Pulmonary artery endothelial cell (primary cell): ENCODE results near the gene STX1A. TPM values are rescaled to one million over a fixed set of nuclear protein-coding genes. Genes with fewer than 3 reads are reported as not detected.
"Not testable (repeated sequence)": the region's sequence is repeated elsewhere in the genome, so short reads cannot be mapped to it uniquely, and the experiment has no call there.

Experiments used
- DNase-seq: peaks from one replicate; pipeline ENCODE4 v3.0.0-alpha.2; 2011; ENCODE audit warnings: low read depth, low spot score
- total RNA-seq: library from RNA; depleted of rRNA; stranded (reverse); fragments of >200 nt; gene quantifications from 2 replicates; pipeline ENCODE4 v1.2.3, GENCODE V29; 2014

The STX1A gene
- total RNA-seq, 1 donor from 2014 or later, result 23.5 TPM

GRCh38 chr7:73683788-73684693 lies 35.4 kb downstream of the STX1A start:
- no peak for DNase-seq

GRCh38 chr7:73683056-73683787 lies 36.2 kb downstream of the STX1A start, which contains the start of the genes BUD23 and DNAJC30:
BUD23 (plus strand) TSS chr7:73683597; CDS start chr7:73683626, 29 bp downstream.
DNAJC30 (minus strand) TSS chr7:73683453; CDS start chr7:73683423, 30 bp downstream.
- DNase-seq, result peak; percentile 85

- DNase-seq, result no peak
These were observed 36.8 kb downstream of the STX1A start for GRCh38 chr7:73682745-73683055.

GRCh38 chr7:73681031-73681430 lies 38.4 kb downstream of the STX1A start:
- DNase-seq, result no peak

- DNase-seq, result no peak
These were observed 39.0 kb downstream of the STX1A start for GRCh38 chr7:73680501-73680900.

GRCh38 chr7:73679709-73680108 lies 39.8 kb downstream of the STX1A start:
- DNase-seq, result no peak

GRCh38 chr7:73678862-73679261 lies 40.6 kb downstream of the STX1A start:
- no peak for DNase-seq

- DNase-seq, result not testable (repeated sequence)
These were observed 43.4 kb downstream of the STX1A start for GRCh38 chr7:73676062-73676461.

GRCh38 chr7:73674468-73675124 lies 44.9 kb downstream of the STX1A start:
- no peak for DNase-seq

GRCh38 chr7:73671857-73672445 lies 47.5 kb downstream of the STX1A start:
- DNase-seq, result no peak

- no peak for DNase-seq
These were observed 48.2 kb downstream of the STX1A start for GRCh38 chr7:73671322-73671661.

- DNase-seq, result no peak
These were observed 49.5 kb downstream of the STX1A start for GRCh38 chr7:73669858-73670385.

GRCh38 chr7:73669288-73669701 lies 50.2 kb downstream of the STX1A start:
- no peak for DNase-seq

- no peak for DNase-seq
These were observed 50.6 kb downstream of the STX1A start for GRCh38 chr7:73668886-73669230.

GRCh38 chr7:73668103-73668885 lies 51.2 kb downstream of the STX1A start:
- no peak for DNase-seq

- DNase-seq, result no peak
These were observed 51.9 kb downstream of the STX1A start, which contains the start of gene VPS37D for GRCh38 chr7:73667344-73668102. VPS37D (plus strand) TSS chr7:73667831; CDS start chr7:73667959, 128 bp downstream.

- no peak for DNase-seq
These were observed 56.4 kb downstream of the STX1A start for GRCh38 chr7:73663033-73663432.

GRCh38 chr7:73660594-73660993 lies 58.9 kb downstream of the STX1A start:
- not testable (repeated sequence) for DNase-seq

- no peak for DNase-seq
These were observed 59.5 kb downstream of the STX1A start for GRCh38 chr7:73659983-73660382.

- not testable (repeated sequence) for DNase-seq
These were observed 64.2 kb downstream of the STX1A start for GRCh38 chr7:73655309-73655708.
